Activated CD4-positive, alpha-beta T cell treated with anti-CD3 and anti-CD28 coated beads, Interleukin-2, amount 50 U/mL, for 24 hours (primary cell): ENCODE results near the gene PPP1R3C.

ENCODE experiments used
- DNase-seq, 2 donors: peaks; one replicate each; pipeline ENCODE4 v3.0.0-alpha.2; 2020; ENCODE audit warnings: low read depth in 1 of 2, low spot score in 1 of 2

PPP1R3C gene

DNA sequence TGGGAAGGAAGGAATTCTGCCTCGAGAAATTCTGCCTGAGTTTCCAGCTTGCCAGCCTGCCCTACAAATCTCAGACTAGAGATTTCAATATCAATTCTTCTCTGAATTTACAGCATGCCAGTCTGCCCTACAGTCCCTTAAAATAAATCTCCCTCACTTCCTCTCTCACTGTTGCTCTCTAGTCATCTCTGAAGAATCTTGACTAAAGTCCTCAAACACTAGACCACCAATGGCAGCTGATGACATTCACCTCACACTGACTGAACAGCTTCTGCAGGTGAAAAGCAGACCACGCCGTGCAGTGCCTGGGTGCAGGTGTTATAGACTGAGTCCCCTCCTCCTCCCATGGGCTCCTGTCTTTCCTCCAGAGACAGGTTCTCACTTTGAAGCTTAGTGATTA lies 30.4 kb downstream of the PPP1R3C start:
- DNase-seq: no peak

DNA sequence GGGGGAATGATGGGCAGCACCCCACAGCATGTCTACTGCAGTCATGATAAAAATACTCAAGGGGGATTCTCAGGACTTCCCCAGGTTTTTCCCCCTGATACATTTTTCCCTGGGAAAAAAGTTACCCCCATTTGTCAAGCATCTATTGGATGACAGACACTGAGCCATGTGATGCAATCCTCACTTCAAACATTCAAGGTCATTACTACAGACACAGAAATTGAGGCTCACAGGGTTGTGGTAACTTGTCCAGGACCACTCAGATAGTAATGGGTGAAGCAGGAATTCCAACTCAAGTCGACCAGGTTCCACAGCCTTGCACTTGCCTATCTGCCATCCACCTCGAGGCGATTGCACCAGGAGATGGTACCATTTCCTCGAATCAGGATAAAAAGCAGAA lies 31.7 kb downstream of the PPP1R3C start:
- DNase-seq: no peak

DNA sequence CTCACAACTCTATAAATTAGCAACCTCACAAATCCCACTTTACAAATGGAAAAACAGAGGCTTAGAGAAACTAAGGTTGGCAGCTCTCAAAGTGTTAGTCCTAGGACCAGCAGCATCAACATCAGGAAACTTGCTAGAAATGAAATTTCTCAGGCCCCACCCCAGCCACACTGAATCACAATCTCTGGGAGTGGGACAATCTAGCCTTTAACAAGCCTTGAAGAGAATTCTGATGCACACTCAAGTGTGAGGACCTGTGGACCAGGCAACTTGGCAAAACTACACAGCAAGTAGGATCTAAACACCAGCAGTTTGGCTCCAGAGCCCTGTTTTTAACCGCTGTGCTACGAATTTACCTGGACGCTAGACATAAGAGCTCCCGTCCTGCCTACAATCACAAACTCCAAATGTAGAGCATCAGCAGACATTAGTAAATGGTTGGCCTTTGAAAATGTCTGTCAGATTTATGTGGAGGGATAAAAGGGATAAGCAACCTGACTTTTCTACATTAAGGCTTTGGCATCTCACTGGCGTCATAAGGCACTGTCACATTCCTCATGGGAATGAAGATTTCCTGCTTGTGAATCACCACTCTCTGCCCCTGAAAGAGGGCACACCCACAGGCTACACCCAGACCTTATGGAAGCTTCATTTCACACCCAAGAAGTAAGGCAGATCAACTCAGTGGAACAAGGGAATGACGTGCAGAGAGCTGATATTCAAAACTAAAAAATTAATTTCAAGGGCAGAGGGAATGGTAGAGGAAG lies 34.5 kb downstream of the PPP1R3C start:
- DNase-seq: no peak

GRCh38 chr10:91597197-91597881 lies 35.5 kb downstream of the PPP1R3C start:
- DNase-seq: no peak

DNA sequence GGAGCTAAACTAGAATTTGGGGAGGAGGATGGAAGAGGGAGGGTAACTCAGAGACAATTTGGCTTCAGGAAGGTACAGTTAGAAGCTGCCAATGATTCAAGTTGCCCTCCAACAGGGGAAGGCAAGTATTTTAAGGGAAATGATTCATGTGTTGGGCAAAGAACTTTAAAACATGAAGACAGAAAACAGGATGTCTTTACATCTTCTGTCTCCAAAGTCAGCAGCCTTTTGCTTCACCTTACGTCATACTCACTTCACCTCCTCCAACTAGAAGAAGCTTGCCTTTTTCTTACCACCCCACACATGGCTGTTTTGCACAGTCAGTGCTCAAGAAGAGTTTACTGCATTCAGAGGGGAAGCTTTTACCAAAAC lies 36.1 kb downstream of the PPP1R3C start:
- no peak for DNase-seq

DNA sequence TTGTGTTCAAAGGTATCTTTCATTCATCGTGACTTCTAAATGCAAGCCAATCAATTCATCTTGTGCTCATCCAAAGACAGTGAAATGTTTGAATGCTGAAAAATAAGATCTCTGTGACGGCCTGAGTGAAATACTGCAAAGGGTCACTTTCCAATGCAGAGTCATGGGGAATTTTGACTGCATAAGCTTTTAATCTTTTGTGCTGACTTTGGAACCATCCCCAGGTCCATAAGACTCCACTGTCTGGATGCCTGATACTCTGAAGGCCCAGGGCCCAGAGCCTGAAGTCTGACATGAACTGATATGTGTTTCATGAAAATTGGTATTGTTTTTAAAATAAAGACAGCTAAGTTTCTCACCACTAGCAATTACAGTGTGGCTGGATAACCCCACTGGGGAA lies 39.0 kb downstream of the PPP1R3C start:
- DNase-seq: no peak

DNA sequence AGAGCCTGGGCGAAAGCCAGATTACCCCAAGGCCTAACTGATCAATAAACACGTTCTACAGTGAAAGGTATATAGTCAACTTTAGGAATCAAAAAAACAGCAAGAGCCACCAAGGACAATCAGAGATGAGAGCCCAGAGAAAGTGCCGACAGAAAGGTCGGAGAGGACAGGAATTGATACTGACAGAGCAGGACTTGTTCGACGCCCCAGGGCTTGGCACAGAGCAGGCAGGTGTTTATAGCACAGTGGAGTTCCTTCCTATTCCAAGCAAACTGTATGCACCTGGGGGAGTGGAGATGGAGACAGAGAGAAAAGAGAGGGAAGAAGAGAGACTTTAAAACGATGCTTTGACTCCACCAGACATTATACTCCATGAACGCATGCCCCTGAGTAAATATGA lies 39.5 kb downstream of the PPP1R3C start:
- DNase-seq: no peak

DNA sequence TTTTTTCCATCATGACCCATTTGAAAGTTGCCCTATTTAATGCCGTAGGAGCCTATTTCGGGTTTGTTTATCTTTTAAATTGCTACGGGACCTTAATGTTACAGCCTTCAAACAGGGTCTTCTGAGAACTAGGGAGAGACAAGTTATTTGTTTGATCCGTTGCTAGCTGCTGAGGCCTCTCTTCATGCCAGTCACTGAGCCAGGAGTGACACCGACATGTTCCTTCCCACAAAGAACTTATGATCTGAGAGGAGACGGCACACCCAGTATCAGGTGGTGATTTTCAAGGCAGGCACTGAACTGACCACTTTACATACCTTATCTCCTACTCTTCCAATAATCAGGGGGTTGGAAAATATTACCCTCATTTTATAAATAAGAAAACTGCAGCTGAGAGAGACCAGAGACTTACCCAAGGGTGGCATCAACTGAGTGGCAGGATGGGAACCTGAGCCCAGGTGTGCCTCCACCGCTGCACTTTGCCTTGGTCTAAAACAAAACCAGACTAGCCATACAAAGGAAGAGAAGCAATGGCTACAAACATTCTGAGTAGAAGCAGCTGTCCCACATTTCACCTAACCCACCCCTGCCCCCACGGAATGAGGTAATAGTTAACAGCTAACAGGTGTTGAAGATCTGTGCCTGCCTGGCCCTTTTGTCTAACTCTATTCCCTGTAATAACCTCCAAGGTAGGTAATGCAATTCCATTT lies 40.5 kb downstream of the PPP1R3C start:
- no peak for DNase-seq

- DNase-seq: no peak
Observed at GRCh38 chr10:91591797-91592174, 41.1 kb downstream of the PPP1R3C start.

GRCh38 chr10:91590904-91591796 lies 41.7 kb downstream of the PPP1R3C start:
- no peak for DNase-seq

GRCh38 chr10:91590142-91590903 lies 42.5 kb downstream of the PPP1R3C start:
- DNase-seq: no peak

- no peak for DNase-seq
Observed at GRCh38 chr10:91589658-91590035, 43.2 kb downstream of the PPP1R3C start.

DNA sequence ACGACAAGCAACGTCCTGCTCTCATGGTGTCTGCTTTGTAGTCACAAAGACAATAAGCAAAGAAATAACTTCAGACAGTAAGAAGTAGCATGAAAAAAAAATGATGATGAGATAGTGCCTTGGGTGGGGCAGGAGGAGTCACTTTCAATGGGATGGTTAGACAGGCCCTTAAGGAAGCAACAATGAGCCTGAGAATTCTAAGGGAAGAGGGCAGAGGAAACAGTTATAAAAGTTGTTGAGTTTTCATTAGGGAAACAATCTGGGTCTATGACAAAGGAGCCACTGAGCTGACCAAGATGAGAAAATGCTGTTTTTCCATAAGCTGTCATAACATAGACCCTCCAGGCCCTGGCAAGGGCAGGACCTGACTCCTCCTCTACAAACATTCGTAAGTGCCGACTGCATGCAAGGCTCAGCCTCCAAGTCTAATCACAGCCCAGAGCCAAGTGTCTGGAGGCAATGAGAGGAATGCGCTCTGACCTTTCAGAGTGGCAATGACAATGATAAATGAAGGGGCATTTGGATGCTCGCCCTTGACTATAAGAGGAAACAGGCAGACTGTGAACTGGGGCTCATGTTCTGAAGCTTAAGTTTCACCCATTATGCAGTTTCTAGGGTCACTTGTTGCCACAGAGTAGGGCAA lies 43.7 kb downstream of the PPP1R3C start:
- no peak for DNase-seq

DNA sequence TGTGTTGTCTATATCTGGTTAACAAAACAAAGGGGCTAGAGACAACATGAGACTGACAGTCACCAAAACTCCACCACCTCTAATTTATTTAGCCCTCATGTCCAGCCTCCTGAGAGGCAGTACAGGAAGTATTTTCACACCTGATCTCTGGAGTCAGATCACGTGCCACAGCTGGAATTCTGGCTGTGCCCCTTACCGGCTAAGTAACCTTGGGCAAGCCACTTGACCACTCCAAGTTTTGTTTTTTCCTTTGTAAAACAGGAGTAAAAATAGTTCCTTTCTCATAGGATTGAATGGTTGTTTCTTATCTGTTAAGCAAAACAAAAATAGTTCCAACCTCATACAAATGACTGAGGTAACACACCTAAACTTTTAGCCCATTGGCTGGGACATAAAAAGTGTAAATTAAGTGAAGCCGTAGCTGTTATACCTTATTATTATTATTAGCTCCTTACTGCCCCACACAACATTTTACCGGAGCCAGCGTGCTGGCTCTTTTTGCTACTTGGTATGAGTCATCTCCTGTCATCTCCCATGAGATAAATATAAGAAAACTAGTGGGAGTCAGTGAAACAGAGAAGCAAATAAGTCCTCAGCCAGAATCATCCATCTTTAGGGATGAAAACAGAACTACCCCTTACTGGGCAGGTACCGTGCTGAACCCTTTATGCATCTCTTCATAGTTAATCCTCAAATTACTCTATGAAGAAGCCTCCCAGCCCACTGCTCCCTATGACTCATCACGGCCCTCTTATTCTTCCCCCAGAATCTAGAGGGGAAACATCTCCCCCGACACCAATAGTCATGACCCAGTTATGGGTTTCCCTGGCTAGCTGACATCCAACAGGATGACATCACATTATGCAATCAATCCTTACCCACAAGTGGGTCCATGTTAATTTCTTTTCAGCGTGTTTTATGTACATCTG lies 44.9 kb downstream of the PPP1R3C start:
- no peak for DNase-seq

DNA sequence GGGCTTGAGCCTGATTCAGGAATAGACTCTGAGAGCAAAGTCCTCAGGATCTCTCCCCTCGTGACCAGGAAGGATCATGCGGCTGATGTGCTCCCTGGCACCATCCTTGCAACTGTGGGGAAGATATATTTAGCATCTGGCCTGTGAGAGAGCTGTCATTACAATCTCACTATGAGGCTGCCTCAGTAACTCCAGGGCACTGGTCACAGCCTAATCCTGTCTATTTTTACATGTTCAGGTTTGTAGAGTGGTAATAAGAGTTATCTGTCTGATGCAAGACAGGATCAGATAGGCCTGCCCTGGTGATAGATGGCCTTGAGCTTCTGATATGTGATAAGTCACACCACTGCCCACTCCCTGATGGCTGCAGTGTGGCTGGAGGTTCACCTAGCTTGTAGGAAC lies 50.7 kb downstream of the PPP1R3C start:
- DNase-seq: no peak

- no peak for DNase-seq
Observed at GRCh38 chr10:91579329-91579985, 53.4 kb downstream of the PPP1R3C start.
